HG03378 (cell line): ENCODE data around the gene GPR161.
"Not testable (repeated sequence)": the region's sequence is repeated elsewhere in the genome, so short reads cannot be mapped to it uniquely, and the experiment has no call there.

ENCODE experiments used
- ATAC-seq: cut with Tn5 transposase; IDR thresholded peaks from one replicate; pipeline ENCODE4 v1.9.1; 2021; ENCODE audit warnings: mild to moderate bottlenecking, moderate library complexity; ENCODE audit not compliant: unreplicated experiment

GPR161 gene, protein sequence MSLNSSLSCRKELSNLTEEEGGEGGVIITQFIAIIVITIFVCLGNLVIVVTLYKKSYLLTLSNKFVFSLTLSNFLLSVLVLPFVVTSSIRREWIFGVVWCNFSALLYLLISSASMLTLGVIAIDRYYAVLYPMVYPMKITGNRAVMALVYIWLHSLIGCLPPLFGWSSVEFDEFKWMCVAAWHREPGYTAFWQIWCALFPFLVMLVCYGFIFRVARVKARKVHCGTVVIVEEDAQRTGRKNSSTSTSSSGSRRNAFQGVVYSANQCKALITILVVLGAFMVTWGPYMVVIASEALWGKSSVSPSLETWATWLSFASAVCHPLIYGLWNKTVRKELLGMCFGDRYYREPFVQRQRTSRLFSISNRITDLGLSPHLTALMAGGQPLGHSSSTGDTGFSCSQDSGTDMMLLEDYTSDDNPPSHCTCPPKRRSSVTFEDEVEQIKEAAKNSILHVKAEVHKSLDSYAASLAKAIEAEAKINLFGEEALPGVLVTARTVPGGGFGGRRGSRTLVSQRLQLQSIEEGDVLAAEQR

DNA sequence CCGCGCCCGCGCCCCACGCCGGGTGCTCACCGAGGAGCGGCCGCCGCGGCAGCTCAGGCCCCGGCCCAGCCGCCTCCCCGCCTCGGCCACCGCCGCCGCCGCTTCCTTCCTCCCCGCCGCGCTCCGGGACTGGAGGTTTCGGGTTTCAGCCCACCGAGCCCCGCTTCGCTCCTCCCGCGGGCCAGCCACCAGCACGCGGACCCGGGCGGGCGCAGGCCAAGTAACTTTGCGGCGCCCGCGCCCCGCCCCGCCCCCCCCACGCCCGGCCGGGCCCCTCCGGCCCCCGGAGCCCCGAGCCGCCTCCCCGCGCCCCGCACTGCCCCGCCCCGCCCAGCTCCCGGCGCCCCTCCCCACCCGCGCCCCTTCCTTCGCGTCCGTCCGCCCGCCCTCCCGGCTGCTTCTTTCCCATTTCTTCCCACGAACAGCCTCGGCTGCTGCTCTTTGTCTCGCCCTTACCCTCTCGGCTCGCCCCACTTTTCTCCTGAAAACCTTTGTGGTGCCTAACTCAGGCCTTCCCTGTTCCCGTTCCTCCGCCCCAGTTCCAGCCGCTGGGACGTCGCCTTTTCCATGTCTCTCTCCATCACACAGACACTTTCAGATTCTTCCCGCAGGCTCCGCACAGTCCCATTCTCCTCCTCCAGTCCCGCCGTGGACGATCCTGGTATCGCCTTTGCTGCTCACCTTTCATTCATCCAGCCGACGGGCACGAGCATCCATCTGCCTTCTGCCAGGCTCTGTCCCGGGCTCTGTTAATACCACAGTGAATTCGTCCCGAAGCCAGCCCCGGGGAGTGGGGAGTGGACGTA is at the start of gene GPR161:
Gene GPR161, minus strand, starts transcription at position 222 of the 806 bp plus-strand sequence. CDS start 32,080 bp downstream, outside the sequence.
- ATAC-seq: no peak

DNA sequence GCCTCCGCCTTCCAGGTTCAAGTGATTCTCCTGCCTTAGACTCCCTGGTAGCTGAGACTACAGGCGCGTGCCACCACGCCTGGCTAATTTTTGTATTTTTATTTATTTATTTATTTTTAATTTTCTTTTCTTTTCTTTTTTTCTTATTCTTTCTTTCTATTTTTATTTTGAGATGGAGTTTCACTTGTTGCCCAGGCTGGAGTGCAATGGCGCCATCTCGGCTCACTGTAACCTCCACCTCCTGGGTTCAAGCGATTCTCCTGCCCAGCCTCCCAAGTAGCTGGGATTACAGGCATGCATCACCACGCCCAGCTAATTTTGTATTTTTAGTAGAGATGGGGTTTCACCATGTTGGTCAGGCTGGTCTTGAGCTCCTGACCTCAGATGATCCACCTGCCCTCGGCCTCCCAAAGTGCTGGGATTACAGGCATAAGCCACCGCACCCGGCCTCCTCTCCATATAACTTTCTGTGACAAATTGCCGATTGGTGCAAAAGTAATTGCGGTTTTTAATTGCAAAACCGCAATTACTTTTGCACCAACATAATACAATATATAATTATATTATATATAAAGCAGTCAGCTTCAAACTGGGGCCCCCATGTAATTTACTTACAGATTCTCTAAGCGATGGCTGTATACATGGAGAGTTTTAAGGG is 44.5 kb upstream of the GPR161 start:
- ATAC-seq: not testable (repeated sequence)

DNA sequence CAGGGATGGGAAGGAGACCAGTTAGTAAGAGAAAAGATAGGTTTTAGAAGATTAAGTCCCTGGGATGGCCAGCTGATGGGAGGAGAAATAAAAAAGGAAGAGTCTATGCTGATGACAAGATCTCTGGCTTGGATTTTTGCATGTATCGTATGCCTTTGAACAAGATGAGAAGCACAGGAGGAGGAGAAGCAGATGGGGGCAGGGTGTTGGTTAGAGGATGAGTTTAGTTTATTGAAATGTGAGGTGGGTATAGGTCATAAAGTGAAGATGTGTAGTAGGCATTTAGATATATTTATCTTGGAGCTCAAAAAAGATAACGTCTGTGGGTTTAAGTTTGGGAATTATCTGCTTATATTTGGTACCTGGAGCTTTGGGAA is 43.4 kb upstream of the GPR161 start:
- ATAC-seq: no peak

DNA sequence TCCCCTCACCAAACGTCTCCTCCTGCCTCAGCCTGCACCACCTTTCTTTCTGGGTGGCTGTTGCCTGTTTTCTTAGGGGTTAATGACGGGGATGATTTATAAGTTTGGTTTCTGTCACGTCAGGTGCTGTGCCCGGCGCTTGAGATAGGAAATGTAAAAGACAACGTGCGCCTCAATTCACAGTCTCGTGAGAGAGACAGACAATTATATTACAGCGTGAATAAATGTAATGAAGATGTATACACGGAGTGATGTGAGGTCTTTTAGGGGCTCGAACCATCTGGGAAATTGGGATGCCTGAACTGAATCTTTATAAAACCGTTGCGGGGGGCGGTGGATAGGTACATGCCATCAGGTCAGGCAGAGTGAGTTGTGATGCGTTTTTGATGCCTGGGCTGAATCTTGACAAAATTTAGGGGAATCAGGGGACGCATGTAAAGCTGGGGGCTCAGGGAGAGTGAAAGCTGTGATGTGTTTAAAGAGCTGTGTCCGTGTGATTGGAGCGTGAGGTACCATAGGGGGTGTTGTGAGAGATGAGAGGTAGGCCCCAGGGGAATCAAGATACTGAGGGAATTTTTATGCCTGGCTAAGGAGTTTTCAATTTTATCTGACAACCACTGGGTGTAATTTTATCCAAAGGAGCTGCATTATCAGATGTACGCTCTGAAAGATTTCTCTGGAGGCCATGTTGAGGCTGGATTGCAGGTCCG is 42.9 kb upstream of the GPR161 start:
- ATAC-seq: no peak

DNA sequence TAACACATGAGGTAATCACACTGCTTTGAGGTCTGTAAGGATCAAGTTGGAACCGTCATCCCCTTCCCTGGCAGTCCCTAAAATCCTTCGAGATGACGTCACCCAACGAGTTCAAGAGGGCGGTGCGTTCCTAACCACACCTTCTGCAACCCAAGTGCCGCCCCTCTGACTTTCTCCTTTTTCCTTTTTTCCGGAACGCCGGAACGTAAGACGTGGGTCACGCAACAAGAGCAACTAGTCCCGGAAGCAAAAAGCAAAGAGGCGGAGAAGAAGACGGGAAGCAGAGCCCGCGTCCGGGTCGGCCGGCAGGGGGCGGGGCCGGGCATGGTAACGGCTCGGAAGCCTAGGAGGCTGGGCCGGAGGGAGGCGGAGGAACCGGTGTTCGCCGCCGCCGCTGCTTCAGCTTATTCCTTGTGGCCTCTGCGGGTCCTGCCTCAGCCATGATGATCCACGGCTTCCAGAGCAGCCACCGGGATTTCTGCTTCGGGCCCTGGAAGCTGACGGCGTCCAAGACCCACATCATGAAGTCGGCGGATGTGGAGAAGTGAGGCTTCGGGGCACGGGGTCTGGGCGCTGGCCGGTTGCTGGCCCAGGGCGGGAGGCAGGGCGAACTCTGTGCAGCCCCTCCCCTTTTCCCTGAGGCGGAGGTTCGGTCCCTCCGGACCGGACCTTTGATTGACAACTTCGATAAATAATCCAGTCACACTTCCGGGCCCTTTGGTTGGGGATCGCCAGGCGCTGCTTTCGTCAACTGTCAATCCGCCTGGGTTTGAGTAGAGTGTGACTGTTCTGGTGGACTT is 42.1 kb upstream of the GPR161 start, which contains the start of gene TIPRL:
Gene TIPRL, plus strand, starts transcription at position 325 of the 800 bp plus-strand sequence. Its CDS starts 116 bp downstream, at position 441.
- peak; percentile 82 for ATAC-seq

DNA sequence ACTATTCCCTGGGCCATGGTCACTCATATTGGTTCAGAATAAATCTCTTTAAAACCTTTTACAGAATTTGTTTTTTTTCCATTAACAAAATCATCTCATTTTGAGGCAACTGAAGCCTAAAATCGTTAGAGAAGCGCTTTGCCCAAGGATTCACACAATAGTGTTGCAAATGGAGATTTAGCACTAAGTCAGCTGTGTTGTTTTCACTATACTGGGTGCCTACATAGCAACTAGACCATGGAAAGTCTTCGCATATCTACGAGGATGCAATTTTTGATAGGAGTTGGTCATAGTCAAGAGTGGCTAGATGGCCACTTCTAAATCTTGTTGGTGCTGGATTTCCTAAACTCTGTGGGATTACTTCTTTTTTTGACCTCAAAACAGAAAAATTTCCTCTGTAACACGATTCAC is 41.5 kb upstream of the GPR161 start:
- ATAC-seq: no peak

DNA sequence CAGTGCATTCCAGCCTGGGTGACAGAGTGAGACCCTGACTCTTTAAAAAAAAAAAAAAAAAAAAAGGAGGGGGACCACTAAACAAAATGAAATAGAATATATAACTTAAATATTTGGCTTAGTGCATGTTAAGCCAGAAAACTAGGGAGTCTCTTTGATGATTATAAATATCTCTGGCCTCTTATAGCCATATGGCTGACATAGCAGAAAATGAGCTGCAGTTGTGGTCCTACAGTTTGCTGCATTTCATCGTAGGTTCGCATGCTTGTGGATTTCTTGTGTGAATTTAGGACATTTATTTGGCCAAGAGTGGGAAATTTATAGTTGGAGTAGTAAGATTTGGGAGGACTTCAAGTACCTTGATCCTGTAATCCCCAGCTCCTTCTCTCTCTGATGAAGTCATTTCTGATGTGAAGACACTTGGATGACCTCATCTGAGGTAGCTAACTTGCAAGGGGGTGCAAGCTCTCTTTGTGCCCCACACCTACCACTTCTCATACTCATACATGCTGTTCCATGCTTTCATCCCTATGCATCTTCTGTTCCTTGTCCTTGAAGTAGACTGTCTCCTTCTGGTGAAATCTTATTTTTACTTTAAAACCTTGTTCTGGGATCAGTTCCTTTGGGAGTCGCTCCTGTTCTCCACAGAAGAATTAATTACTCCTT is 35.7 kb upstream of the GPR161 start:
- ATAC-seq: no peak

DNA sequence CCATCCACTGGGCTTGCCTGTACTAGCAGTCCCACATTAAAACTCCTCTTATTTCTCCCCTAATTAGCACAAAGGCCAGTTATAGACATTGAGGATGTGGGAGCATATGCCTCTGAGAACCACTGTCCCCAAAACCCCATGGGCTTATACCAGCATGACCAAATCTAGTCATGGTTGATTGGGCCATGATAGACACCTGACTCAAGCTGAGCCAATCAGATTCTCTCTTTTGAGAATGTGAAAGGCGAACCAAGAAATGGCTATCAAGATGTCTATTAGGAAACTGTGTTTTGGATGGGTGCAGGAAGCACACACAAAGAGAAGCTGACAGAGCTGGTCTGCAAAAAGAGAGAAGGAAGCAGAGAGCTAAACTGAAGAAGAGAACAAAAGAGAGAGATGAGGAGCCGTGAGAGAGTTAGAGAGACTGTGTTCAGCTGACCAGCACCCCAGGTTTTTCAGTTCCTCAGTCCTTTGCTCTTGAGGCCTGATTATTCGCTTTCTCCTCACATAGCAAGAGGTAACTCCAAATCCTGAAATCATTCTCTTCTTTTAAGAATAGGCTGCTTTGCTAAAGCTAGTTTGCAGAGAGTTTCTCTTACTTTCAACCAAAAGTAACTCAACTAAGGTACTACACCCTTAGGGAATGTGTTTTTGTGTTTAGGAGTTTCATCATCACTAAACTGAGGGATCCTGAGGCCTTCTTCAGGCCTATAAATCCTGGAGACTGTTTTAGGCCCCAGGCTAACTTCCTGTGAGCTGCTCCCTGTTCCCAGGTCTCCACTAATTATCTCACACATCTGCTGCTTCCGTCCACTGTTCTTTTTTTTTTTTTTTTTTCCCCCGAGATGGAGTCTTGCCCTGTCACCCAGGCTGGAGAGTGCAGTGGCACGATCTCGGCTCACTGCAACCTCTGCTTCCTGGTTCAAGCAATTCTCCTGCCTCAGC is 34.1 kb upstream of the GPR161 start:
- ATAC-seq: no peak

DNA sequence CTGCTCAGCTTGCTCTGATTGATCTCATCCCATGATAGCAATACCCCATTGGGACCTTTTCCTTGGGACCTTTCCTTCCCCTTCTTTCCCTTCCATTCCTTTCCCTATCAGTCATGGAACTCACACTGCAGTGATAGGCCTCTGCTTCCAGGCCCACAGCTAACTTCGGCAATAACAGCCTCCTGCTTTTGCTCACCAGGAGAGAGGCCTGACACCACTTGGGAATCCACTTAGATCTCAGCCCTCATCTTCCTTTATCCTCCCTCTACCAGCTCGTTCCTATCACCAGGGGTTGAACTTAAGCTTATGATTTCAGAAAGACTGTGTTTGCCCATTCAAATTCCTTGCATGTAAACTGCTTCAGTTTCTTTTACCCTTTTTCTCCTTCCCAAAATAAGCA is 31.1 kb upstream of the GPR161 start:
- ATAC-seq: no peak

DNA sequence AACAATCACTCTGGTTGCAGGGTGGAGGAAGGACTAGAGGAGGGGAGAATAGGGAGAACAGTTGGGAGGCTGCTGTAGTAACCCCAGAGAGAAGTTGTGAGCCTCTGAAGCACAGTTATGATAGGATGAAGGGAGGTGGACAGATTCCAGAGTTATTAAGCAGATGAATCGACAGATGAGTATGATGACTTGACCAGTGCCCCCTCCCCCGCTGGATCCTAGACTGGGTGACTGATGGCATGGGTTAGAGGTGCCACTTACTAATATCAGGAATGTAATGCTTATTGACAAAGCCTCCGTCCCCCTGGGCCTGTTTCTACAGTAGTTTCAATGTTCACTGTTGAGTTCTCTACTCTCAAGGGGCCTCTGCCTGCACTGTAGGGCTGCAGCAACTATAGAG is 28.0 kb upstream of the GPR161 start:
- ATAC-seq: no peak

DNA sequence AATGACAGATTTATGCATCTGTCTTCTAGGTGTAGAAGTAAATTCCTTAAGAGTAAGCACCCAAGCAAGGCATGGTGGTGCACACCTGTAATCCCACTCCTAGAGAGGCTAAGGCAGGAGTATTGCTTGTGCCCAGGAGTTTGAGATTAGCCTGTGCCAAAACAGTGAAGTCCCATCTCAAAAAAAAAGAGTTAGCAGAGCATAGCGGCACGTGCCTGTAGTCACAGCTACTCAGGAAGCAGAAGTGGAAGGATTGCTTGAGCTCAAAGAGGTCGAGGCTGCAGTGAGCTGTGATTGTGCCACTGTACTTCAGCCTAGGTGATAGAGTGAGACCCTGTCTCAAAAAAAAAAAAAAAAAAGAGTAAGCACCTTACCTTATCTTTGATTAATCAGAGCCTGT is 26.9 kb upstream of the GPR161 start:
- no peak for ATAC-seq

DNA sequence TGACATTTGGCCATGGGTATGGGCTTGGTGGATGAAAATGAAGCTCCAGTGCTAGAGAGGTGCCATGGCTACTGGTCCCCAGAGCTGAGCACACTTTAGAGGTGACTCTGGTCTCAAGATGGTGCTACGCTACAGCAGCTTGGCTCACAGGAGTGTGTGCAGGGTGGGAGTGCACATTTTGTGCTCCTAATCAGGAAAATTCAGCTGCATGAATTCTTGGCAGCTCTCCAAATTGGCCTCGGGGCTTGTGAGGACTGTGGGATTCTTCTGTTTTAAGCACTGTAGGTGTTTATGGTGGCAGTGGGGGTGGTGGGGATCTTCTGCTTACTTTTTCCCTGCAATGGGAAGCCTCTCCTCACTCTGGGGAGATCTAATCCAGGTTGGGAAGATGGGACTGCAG is 24.7 kb upstream of the GPR161 start:
- no peak for ATAC-seq

DNA sequence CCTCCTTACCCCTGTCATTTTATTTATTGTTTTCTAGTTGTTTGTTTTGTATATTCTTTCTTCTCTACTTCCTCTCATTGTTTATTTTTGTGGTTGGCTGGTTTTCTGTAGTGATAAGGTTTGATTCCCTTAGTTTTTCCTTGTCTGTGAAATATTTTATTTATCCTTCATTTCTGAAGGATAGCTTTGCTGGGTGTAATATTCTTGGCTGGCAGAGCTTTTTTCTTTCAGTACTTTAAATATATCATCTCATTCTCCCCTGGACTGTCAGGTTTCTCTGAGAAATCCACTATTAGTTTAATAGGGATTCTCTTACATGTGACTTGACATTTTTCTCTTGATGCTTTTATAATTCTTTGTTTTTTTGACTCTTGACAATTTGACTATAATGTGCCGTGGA is 23.2 kb upstream of the GPR161 start:
- no peak for ATAC-seq

DNA sequence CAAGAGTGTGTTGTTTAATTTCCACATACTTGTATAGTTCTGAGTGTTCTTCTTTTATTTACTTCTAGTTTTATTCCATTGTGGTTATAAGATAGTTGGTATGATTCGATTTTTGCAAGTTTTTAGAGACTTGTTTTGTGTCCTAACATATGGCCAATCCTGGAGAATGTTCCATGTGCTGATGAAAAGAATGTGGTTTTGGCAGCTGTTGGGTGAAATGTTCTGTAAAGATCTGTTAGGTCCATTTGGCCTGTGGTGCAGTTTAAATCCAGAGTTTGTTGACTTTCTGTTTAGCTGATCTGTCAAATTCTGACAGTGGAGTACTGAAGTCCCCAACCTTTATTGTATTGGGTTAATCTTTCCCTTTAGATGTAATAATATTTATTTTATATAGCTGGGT is 22.5 kb upstream of the GPR161 start:
- no peak for ATAC-seq

DNA sequence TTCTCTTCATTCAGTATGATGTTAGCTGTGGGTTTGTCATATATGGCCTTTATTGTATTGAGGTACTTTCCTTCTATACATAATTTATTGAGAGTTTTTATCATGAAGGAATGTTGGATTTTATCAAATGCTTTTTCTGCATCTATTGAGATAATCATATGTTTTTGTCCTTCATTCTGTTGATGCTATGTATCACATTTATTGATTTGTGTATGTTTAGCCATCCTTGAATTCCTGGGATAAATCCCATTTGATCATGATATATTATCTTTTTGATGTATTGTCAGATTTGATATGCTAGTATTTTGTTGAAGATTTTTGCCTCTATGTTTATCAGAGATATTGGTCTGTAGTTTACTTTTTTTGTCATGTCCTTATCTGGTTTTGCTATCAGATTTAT is 20.9 kb upstream of the GPR161 start:
- no peak for ATAC-seq

DNA sequence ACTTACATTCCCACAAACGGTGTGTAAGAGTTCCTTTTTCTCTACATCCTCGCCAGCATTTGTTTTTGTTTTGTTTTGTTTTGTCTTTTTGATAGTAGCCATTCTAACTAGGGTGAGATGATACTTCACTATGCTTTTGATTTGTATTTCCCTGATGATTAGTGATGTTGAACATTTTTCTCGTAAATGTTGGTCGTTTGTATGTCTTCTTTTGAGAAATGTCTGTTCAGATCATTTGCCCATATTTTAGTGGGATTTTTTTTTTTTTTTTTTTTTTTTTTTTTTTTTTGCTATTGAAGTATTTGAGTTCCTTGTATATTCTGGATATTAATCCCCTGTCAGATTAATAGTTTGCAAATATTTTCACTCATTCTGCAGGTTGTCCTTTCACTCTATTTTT is 19.2 kb upstream of the GPR161 start:
- ATAC-seq: no peak

DNA sequence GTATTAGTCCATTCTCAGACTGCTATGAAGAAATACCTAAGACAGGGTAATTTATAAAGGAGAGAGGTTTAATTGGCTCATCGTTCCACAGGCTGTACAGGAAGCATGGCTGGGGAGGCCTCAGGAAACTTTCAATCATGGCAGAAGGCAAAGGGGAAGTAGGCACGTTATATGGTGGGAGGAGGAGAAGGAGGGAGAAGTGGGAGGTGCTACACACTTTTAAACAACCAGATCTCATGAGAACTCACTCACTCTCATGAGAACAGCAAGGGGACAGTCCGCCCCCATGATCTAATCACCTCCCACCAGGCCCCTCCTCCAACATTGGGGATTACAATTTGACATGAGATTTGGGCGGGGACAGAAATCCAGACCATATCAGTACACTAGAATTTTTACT is 18.0 kb upstream of the GPR161 start:
- not testable (repeated sequence) for ATAC-seq

DNA sequence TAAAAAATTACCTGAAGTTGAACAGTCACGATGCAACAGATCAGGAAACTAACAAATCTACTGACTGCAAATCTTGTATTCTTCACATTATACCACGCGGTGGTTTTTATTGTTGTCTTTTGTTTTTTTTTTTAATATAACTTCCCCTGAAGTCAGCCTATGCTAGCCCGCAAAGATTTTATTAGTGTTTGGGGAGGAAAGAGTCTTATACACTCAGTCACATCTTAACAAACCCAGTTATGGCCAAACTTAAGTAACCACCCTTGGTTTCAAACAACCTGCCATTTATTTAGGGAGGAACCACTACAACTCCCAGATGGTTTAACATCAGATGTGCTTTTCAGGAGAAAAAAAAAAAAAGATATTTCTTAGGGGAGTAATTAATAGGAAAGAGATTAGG is 15.2 kb upstream of the GPR161 start:
- ATAC-seq: no peak
